NCI-H1694 treated with DMSO at 0.1 percent for 48 hours (cell line): Measurements from ENCODE around the gene FBXW8.
"Not testable (repeated sequence)": the region's sequence is repeated elsewhere in the genome, so short reads cannot be mapped to it uniquely, and the experiment has no call there.

Experiments
- DNase-seq: peaks from one replicate; lab custom pipeline; 2025; lab: John Stamatoyannopoulos, UW

FBXW8 gene

GRCh38 chr12:117038919-117039318, 128.2 kb downstream of the FBXW8 start:
- no peak for DNase-seq

DNA sequence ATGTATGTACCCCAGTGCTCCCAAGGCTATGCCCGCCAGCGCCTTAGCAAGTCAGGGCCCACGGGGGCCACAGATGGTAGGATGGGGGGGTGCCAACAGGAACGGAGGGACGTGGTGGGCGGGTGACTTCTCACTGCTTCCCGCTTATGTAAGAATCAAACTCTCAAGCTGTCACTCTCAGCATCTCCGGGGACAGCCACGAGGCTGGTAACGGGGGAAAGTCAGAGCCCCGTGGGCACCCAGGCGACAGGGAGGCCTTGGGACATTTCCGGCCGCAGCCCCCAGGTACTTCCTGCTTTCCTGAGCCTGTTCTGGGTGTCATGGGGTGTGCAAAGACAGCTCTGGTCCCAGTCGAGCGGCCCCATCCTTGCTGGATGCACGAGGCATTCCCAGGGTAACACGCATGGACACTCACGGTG, 129.2 kb downstream of the FBXW8 start:
- no peak for DNase-seq

DNA sequence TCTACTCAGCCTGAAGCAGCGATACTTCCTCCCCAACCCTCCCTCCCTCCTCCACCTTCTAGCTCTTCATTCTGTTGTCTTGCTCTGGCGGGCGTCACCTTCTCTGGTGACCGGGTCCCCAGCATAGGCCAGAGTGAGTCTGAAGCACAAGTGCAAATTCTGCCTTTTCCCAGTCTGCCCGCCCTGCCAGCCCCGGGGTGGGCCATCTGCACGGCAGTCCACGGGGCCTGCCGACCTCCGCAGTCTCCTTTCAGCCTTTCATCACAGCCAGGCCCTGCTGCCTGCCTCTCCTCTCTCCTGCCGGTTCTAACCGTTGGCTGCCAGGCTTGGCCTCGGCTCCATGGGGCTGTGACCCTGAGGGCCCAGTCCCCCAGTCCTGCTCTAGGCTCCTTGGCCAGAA, 129.7 kb downstream of the FBXW8 start:
- no peak for DNase-seq

DNA sequence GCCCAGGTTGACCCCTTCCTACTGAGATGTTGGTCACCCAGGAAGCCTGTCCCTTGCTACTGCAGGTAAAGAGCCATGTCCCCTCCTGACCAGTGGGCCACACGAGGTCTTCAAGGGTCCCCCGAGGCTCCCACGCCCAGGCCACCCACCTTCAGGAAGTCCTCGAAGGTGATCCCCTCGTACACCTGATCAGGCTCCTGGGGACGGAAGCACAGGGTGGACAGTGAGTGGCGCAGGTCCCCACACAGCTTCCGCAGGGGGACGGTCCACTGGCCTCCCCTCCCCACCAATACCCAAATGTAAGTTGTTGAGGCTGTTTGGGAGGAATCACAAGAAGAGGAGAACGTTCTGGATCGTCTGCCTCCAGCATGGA, 131.0 kb downstream of the FBXW8 start:
- DNase-seq: no peak

GRCh38 chr12:117042171-117042842, 131.6 kb downstream of the FBXW8 start:
- DNase-seq: no peak

- no peak for DNase-seq
Observed at GRCh38 chr12:117042862-117043261, 132.1 kb downstream of the FBXW8 start.

DNA sequence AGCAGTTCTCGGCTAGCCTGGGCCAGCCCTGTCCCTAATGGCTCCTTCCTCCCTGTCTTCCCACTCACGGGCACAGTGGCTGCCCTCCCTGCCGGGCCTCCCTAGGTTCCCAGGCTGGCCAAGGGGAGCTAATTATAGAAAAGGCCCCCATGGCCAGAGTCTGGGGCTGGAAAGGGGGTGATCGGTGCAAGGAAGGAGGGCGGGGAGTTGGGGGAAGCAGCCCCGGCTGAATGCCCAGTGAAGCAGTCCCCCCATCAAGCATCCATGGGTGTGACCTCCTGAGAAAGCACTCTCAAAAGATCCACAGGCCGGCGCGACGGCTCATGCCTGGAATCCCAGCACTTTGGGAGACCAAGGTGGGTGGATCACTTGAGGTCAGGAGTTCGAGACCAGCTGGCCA, 133.6 kb downstream of the FBXW8 start:
- no peak for DNase-seq

GRCh38 chr12:117044790-117045159, 134.0 kb downstream of the FBXW8 start:
- DNase-seq: no peak

- DNase-seq: no peak
Observed at GRCh38 chr12:117045160-117046010, 134.6 kb downstream of the FBXW8 start.

GRCh38 chr12:117046011-117046369, 135.2 kb downstream of the FBXW8 start:
- no peak for DNase-seq

GRCh38 chr12:117046425-117046824, 135.7 kb downstream of the FBXW8 start:
- DNase-seq: no peak

DNA sequence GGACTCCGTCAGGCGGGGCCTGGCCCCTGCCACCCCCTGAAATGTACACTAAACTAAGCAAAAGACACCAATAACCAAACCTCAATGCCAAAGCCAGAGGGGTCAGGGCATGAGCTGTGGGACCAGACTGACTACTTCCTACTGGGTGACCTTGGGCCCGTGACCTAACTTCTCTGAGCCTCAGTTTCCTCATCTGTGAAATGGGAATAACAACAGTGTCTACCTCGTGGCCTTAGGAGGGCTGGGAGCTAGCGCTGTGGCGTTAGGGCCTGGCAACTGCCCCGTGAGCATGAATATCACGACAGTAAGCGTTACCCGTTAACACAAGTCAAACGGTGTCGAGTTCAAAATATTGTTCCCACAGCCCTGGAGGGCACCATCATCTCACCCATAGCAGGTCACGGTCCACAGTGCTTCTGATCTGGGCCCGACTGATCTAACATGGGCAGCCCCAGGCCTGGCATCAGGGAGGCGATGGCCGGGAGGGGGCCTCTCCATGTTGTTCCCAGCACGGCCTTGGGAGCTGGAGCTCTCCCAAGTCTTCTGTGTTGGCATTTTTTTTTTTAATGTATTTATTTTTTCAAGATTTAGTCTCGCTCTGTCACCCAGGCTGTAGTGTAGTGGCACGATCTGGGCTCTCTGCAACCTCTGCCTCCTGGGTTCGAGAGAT, 136.2 kb downstream of the FBXW8 start:
- DNase-seq: no peak

DNA sequence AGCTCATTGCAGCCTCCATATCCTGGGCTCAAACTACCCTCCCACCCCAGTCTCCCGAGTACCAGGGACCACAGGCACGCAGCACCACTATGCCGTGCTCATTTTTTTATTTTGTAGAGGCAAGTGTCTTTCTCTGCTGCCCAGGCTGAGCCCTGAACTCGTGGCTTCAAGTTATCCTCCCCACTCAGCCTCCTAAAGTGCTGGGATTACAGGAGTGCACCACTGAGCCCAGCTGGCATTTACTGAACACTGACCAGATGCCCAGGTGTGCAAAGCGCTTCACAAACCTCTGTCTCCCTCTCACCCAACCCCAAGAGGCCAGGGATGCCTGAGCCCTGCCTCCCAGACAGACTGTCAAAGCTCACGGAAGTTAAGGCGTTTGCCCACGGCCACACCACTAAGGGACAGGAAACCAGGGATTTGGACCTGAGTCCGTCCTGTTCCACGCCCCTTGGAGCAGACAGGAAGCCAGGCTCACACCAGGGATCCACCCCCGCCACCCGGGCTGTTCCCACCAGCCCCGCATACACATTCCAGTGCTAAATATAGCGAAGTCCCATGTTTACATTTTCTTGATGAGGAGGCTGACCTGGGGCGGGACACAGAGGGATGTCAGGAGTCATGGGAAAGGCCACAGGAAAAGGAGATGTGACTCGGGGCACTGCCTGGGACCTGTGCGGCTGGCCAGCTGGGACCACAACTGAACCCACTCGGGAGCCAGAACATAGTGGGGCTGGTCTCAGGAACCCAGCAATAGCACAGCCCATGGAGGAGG, 137.2 kb downstream of the FBXW8 start:
- no peak for DNase-seq

DNA sequence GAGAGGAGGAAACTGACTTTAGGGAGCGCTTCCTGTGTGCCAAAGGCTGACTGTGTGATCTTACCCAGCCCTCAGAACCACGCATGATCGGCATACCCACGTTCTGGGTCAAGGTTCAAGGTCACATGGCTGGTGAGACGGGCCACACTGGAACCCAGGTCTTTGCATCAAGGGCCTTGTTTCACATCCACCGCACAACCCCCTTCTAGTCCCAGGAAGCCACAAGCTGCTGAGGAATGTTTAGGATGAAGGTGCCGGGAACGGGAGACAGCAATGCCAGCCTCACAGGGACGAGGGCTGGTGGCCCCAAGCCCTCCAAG, 137.8 kb downstream of the FBXW8 start:
- DNase-seq: no peak

DNA sequence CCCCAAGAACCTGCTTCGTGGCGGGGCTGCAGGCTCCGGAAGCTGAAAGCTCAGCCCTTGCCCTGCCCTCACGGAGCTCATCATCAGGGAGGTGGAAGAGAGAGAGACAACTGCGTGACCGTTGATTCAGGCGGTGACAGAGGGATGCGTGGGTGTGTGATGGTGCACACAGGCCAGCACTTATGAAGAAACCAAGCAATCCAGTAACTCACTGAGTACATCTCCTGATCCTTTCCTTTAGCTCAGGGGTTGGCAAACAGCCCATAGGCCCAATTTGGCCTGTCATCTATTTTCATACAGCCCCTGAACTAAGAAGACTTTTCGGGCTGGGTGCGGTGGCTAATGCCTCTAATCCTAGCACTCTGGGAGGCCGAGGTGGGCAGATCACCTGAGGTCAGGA, 138.5 kb downstream of the FBXW8 start:
- no peak for DNase-seq

- DNase-seq: no peak
Observed at GRCh38 chr12:117050060-117050459, 139.3 kb downstream of the FBXW8 start.

GRCh38 chr12:117051380-117051779, 140.6 kb downstream of the FBXW8 start:
- DNase-seq: no peak

DNA sequence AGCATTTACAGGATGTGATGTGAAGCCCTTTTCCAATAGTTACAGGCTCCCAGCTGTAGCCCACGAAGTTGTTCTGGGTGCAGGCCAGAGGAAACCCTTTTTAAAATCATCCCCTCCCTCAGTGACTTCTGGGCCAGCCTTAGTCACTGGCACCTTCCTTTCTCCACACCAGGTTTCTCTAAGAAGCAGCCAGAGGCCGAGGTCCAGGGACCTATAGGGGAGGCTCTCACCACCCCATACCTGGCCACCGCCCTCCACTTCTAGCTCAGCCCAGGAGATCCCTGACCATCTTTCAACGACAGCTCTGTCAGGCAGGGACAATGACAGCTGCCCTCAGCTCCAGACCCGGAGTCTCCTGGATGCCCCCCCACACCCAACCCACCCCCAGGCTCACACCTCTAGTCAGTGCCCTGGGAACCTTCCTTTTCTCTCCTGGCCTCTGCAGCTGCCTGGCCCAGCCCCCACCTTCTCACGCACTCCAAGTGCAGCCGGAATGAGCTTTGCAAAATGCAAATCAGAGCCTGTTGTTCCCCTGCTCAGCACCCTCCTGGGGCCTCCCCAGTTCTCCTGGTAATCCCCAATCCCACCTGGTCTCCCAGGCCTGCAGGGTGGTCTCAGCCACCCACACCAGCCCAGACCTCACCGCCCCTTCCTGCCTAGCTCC, 141.8 kb downstream of the FBXW8 start:
- no peak for DNase-seq

- no peak for DNase-seq
Observed at GRCh38 chr12:117053050-117053400, 142.3 kb downstream of the FBXW8 start.

DNA sequence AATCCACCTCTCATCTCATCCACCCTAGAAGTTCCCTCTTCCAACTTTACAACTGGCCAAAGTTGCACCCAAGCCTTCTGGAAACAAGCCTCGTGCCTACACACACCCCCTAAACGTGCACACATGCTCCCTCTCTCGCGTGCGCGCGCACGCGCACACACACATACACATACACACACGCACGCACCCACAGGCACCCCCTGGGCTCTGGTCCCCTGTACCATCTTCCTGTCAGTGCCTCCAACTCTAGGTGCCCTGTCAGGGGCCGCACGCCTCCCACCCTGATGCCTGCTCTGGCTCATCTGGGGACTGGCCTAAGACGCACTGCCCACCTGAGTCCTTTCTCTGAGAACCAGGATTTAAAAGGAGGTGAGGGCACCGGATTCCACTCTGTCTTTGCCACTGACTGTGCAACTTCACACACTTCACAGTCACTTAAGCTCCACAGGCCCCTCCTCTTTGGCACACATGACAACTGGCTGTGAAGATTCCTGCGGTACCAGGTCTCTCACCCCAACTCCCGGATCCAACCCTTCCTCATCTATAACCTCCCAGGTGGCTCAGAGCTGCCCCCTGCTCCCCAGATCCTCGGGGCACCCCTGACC, 142.9 kb downstream of the FBXW8 start:
- no peak for DNase-seq

GRCh38 chr12:117054279-117054678, 143.5 kb downstream of the FBXW8 start:
- DNase-seq: no peak

GRCh38 chr12:117057626-117058025, 146.9 kb downstream of the FBXW8 start:
- DNase-seq: not testable (repeated sequence)
